ENCODE results near the gene FABP2.
"Not testable (repeated sequence)": the region's sequence is repeated elsewhere in the genome, so short reads cannot be mapped to it uniquely, and the experiment has no call there.

Gene FABP2

GRCh38 chr4:119307606-119308005 is 14.3 kb downstream of the FABP2 start:
- DNase-seq = no peak

- DNase-seq = no peak
These were observed 17.5 kb downstream of the FABP2 start for GRCh38 chr4:119304431-119304830.

- no peak for DNase-seq
These were observed 18.2 kb downstream of the FABP2 start for GRCh38 chr4:119303587-119304305.

- no peak for DNase-seq
These were observed 19.7 kb downstream of the FABP2 start for GRCh38 chr4:119302073-119302832.

GRCh38 chr4:119300101-119300978 is 21.6 kb downstream of the FABP2 start:
- DNase-seq = no peak

GRCh38 chr4:119299741-119300100 is 22.2 kb downstream of the FABP2 start:
- no peak for DNase-seq

- no peak for DNase-seq
These were observed 22.7 kb downstream of the FABP2 start for GRCh38 chr4:119299260-119299671.

GRCh38 chr4:119297795-119298194 is 24.1 kb downstream of the FABP2 start:
- no peak for DNase-seq

GRCh38 chr4:119296356-119296755 is 25.6 kb downstream of the FABP2 start:
- no peak for DNase-seq

- DNase-seq = no peak
These were observed 31.3 kb downstream of the FABP2 start for GRCh38 chr4:119290598-119290997.

GRCh38 chr4:119289313-119289712 is 32.6 kb downstream of the FABP2 start:
- DNase-seq = no peak

- no peak for DNase-seq
These were observed 35.4 kb downstream of the FABP2 start for GRCh38 chr4:119286377-119287002.

GRCh38 chr4:119284876-119285780 is 36.8 kb downstream of the FABP2 start:
- DNase-seq = no peak

- DNase-seq = no peak
These were observed 40.5 kb downstream of the FABP2 start for GRCh38 chr4:119281393-119281792.

GRCh38 chr4:119279945-119280344 is 42.0 kb downstream of the FABP2 start:
- not testable (repeated sequence) for DNase-seq

- DNase-seq = not testable (repeated sequence)
These were observed 42.4 kb downstream of the FABP2 start for GRCh38 chr4:119279541-119279940.

- no peak for DNase-seq
These were observed 50.4 kb downstream of the FABP2 start for GRCh38 chr4:119271361-119272085.

GRCh38 chr4:119268466-119268865 is 53.5 kb downstream of the FABP2 start:
- no peak for DNase-seq
